Lower lobe of right lung (tissue), 2 donors: ENCODE data around the gene TBL1X. TPM values are rescaled to one million over a fixed set of nuclear protein-coding genes. Genes with fewer than 3 reads are reported as not detected.

Experiments
- ATAC-seq, 2 donors: fragments of 200-7000 bp; cut with Tn5 transposase; one replicate each; pipeline ENCODE4 v1.9.1; 2020 to 2022; ENCODE audit warnings: mild to moderate bottlenecking in 2 of 2, moderate library complexity in 2 of 2
- DNase-seq: peaks from one replicate; pipeline ENCODE4 v3.0.0-alpha.2; 2020
- H3K27ac ChIP-seq: fragments of 200-600 bp; one replicate; pipeline ENCODE4 v1.8.0; 2022
- H3K27me3 ChIP-seq: fragments of 200-600 bp; one replicate; pipeline ENCODE4 v1.8.0; 2022; ENCODE audit warnings: low read depth
- H3K36me3 ChIP-seq: fragments of 200-600 bp; one replicate; pipeline ENCODE4 v1.8.0; 2022; ENCODE audit warnings: mild to moderate bottlenecking
- H3K4me1 ChIP-seq: fragments of 200-600 bp; one replicate; pipeline ENCODE4 v1.8.0; 2022
- H3K4me3 ChIP-seq: fragments of 200-600 bp; one replicate; pipeline ENCODE4 v1.8.0; 2022; ENCODE audit warnings: mild to moderate bottlenecking
- H3K9me3 ChIP-seq: fragments of 200-600 bp; one replicate; pipeline ENCODE4 v1.8.0; 2022
- intact Hi-C: fragments of 100-400 bp; cut with DNase I; formaldehyde crosslinking; loops from one replicate; pipeline ENCODE4 v1.11.0; 2022
- total RNA-seq: library from RNA; stranded (reverse); fragmentation: NEBNext Ultra II Directional; extraction: Animal tissue kit (Norgen Biotek cat#: 25700); gene quantifications from one replicate; pipeline ENCODE4 v1.2.1, GENCODE V29; 2021
- TF ChIP-seq, protein P1 (sequence below): fragments of 200-600 bp; IDR thresholded peaks from one replicate; pipeline ENCODE4 v1.8.0; 2022; ENCODE audit warnings: antibody characterized with exemption, mild to moderate bottlenecking
- donor health status: DM: no; HTN: yes; CAD: no; lungs with severe emphysema.

The TBL1X gene
- total RNA-seq, 1 donor from 2014 or later = 21.4 TPM

- intact Hi-C loops = no loop called here
- no peak overlapping the region for H3K27ac ChIP-seq
- H3K4me1 ChIP-seq = no peaks in the 10 kb centered on the region
- DNase-seq (no peak), ATAC-seq (peak; percentile 39 to 57)
- H3K4me3 ChIP-seq = peak overlapping the region; percentile 59
- no peaks in the 10 kb centered on the region for H3K36me3 ChIP-seq
- H3K27me3 ChIP-seq = no peaks in the 10 kb centered on the region
- TF ChIP-seq, protein P1, sequence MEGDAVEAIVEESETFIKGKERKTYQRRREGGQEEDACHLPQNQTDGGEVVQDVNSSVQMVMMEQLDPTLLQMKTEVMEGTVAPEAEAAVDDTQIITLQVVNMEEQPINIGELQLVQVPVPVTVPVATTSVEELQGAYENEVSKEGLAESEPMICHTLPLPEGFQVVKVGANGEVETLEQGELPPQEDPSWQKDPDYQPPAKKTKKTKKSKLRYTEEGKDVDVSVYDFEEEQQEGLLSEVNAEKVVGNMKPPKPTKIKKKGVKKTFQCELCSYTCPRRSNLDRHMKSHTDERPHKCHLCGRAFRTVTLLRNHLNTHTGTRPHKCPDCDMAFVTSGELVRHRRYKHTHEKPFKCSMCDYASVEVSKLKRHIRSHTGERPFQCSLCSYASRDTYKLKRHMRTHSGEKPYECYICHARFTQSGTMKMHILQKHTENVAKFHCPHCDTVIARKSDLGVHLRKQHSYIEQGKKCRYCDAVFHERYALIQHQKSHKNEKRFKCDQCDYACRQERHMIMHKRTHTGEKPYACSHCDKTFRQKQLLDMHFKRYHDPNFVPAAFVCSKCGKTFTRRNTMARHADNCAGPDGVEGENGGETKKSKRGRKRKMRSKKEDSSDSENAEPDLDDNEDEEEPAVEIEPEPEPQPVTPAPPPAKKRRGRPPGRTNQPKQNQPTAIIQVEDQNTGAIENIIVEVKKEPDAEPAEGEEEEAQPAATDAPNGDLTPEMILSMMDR = no peak
- no peaks in the 10 kb centered on the region for H3K9me3 ChIP-seq
Observed at GRCh38 chrX:9785254-9785943, 320.5 kb downstream of the TBL1X start.

DNA sequence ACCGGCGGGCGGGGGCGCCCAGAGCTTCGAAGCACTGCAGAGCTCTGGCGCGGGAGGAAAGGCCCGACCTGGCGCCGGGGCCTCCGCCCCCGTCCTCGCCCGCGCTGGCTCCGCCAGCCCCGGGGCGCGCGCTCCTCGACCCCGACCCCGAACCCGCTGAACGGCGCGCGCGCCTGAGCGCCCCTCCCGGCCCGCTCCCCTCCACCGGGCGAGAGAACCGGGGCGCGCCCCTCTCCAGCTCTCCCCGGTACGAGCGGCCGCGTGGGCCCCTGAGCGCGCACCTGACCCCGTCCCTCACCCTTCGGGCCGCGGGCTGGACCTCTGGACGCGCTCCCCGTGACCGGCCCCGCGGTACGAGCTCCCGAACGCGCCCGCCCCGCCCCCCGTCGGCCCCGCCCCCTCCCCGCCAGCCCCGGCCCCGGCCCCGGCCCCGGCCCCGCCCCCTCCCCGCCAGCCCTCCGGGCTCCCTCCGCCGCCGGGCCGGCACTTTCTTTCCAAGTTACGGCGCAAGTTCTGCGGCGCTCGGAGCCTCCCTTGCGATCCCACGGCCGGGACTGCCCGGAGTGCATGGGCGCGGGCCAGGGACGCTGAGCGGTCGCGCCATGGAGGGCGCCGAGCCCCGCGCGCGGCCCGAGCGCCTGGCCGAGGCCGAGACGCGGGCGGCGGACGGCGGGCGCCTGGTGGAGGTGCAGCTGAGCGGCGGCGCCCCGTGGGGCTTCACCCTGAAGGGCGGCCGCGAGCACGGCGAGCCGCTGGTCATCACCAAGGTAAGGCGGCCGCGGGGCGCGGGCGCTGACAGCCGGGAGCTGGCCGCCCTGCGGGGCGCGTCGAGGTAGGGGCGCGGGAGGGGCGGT, 321.3 kb downstream of the TBL1X start, which contains the start of gene SHROOM2:
Gene SHROOM2, plus strand, starts transcription at position 486 of the 854 bp plus-strand sequence. Its CDS starts 117 bp downstream, at position 603.
- Histone ChIP-seq H3K9me3 (no peaks in the 10 kb centered on the region), H3K27me3 (no peaks in the 10 kb centered on the region), H3K27ac (peak within 1 kb of the TSS; percentile 56), H3K4me3 (peak within 1 kb of the TSS; percentile 59), H3K4me1 (no peaks in the 10 kb centered on the region), H3K36me3 (no peaks in the 10 kb centered on the region)
- intact Hi-C loops = no loop called here
- TF ChIP-seq, protein P1 = no peak
- DNase-seq (peak; percentile 48), ATAC-seq (peak; percentile 76 to 77)

GRCh38 chrX:9786798-9787635, 322.2 kb downstream of the TBL1X start:
- peak overlapping the region; percentile 56 for H3K27ac ChIP-seq
- ATAC-seq = peak; percentile 43 to 51
- DNase-seq = peak; percentile 44

DNA sequence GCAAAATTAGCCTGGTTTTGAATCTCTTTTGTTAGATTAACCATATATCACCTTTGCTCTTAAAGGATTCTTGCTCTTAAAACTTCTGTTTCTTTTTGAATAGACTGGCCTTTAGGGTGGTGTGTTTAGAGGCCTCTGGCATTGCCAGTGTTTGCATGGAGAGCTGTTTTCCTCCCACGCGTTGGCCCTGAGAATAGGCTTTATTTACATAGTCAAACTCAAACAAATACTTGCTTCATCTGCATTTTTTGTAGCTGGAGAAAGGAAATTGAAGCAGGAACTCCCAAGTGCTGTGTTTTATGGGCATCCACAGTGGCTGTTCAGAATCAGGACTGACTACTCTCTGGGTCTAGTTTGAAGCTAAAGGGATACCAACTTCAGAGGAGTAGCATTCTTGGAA, 324.1 kb downstream of the TBL1X start:
- ATAC-seq (peak; percentile 64 to 71), DNase-seq (no peak)
- intact Hi-C loops = no loop called here
- H3K27me3 ChIP-seq = no peaks in the 10 kb centered on the region
- no peak overlapping the region for H3K27ac ChIP-seq
- H3K36me3 ChIP-seq = no peaks in the 10 kb centered on the region
- no peaks in the 10 kb centered on the region for H3K4me1 ChIP-seq
- TF ChIP-seq, protein P1 = no peak
- no peaks in the 10 kb centered on the region for H3K9me3 ChIP-seq
- H3K4me3 ChIP-seq = no peak overlapping the region

More at GRCh38 chrX:9786798-9787635, 322.2 kb downstream of the TBL1X start:
- Histone ChIP-seq H3K9me3 (no peaks in the 10 kb centered on the region), H3K4me1 (no peaks in the 10 kb centered on the region), H3K36me3 (no peaks in the 10 kb centered on the region), H3K4me3 (peak overlapping the region; percentile 59), H3K27me3 (no peaks in the 10 kb centered on the region)
- intact Hi-C loops = no loop called here
- TF ChIP-seq, protein P1 = no peak

DNA sequence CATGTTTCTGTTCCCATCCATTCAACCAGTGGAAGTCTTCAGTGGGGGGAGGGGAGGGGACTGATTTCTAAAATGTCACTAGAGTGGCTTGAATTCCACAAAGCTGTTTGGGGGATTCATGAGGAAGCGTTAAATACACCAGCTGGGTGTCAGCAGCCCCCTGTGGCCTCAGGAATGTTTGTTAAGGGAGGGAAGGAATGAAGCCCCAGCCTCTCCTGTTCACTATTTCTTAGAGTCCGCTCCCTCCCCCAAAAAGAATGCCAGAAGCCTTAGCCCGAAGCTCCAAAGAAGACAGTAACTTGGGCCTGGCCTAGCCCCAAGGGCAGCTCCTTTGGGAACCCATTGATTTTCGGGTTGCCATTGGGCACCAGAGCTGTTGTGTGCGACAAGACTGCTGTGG, 324.7 kb downstream of the TBL1X start:
- H3K9me3 ChIP-seq = no peaks in the 10 kb centered on the region
- H3K27me3 ChIP-seq = no peaks in the 10 kb centered on the region
- intact Hi-C loops = no loop called here
- H3K36me3 ChIP-seq = no peaks in the 10 kb centered on the region
- ATAC-seq = no peak
- H3K4me3 ChIP-seq = no peak overlapping the region
- H3K27ac ChIP-seq = no peak overlapping the region
- DNase-seq = no peak
- H3K4me1 ChIP-seq = no peaks in the 10 kb centered on the region
- TF ChIP-seq, protein P1 = no peak
